NOMO-1 treated with DMSO at 0.1 percent for 48 hours (cell line): ENCODE measurements around the gene RNF25.

Experiments used
- DNase-seq: peaks from one replicate; lab custom pipeline; 2025; ENCODE audit not compliant: unreplicated experiment; lab: John Stamatoyannopoulos, UW

The RNF25 gene

DNA sequence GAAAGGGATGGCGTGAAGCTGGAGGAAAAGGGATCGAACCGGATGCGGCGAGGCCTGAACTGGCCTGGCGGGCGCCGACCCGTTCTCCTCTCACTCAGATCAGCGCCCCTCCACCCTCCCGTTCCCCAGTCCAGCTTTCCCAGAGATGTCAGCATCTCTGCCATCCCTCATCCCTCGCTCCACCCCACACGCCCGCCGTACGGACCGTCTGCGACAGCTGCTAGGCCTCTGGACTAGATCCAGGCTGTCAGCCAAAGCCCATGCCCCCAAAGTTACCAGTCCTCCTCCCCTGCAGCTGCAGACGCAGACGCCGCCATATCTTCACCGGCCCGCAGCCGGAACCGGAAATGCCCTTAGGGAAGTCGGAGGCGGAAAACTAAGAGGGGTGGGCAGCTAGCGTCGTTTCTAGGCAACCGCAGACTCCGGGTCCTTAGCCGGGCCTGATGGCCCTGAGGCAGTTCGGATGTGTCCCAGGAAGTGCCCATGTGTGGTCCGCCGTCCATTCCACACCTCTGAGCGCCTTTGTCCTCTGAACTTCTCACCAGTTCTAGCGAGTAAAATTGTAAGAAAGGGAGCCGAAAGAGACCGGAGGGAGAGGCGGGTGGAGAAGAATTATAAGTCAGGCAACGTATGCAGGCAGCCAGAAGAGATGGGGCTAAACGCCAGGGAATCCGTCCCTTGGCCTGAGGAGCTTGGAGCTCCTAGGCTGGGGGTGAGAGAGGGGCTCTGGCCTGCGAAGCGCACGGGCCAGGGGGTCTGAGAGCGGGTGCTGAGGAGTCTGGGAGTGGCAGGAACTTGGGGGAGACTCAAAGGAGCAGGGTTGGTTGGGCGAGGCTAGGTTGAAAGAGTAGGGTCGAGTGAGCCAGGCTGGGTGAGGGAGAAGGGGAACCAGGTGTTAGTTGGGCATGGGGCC lies at the start of gene RNF25, which contains the start of gene STK36:
TSS of gene RNF25 (minus strand) at position 349 of the 913 bp plus-strand sequence. CDS start at position 317, 32 bp downstream.
TSS of gene STK36 (plus strand) at position 433 of the 913 bp plus-strand sequence. CDS start 744 bp downstream, outside the sequence.
- peak; percentile 87 for DNase-seq

DNA sequence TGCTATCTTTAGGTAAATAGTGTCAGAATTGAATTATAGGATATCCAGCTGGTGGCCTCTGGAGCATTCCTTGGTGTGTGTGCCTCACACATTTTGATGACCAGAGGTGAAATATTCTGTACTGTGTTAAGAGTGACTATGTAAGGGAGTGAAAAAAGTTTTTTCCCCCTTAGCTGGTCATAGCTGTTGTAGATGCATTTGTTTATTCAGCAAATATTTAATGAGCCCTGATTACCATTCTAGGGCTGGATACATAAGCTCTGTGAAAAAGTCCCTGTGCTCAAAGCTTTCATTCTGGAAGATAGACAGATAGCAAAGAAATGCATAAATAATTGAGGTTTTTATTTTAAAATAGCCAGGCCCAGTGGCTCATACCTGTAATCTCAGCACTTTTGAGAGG lies 49.7 kb upstream of the RNF25 start:
- no peak for DNase-seq

DNA sequence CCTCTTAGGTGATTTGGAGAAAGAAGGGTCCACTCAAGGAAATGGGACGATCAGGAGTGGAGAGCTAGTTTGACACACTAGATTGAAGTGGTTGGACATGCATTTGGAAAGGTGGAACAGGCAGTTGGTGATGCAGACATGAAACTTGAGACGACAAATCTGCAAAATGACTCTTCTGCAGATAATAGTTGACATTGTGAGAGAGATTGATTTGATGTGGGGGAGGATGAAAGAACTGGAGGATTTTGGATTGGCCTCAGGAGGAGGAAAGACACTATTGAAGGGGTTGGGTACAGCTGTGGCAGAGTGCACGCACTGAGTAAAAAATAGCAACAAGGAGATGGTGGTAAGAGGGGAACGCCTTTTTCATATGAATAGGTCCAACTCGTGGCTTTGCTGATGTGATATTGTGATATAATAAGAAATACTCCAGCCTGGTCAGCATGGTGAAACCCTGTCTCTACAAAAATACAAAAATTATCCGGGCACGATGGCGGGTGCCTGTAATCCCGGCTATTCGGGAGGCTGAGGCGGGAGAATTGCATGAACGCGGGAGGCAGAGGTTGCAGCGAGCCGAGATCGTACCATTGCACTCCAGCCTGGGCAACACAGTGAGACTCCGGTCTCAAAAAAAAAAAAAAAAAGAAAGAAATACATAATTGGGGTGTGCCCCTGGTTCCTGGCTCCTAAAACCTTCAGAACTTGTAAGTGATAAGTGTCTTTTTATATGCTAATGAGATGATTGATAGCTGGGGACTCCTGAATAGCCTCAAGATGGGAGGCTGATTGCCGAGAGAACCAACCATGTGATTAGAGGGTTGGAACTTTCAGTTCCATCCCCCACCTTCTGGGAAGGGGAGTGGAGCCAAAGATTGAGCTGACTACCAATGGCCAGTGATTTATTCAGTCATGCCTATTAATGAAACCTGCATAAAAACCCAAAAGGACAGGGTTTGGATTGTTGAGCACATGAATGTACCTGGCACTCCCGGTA lies 48.5 kb upstream of the RNF25 start:
- DNase-seq, result no peak

DNA sequence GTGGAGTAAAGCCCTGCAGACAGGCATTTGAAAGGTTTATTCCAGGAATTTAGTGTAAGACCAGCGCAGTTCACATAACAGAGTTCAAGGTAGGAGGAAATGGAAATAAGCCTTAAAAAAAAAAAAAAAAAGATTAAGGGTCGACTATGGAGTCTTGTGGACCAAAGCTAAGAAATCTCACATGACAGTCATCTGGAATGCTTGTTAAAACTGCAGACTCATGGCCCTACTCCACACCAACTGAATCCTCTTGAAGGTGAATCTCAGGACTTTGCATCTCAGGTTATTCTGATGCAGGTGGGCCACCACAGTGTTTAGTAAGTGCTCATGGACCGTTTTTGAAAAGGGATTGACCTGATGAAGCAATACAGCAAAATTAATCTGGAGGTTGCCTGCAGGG lies 47.7 kb upstream of the RNF25 start:
- DNase-seq, result no peak

- no peak for DNase-seq
Observed at GRCh38 chr2:218718058-218718457, 46.3 kb upstream of the RNF25 start.

DNA sequence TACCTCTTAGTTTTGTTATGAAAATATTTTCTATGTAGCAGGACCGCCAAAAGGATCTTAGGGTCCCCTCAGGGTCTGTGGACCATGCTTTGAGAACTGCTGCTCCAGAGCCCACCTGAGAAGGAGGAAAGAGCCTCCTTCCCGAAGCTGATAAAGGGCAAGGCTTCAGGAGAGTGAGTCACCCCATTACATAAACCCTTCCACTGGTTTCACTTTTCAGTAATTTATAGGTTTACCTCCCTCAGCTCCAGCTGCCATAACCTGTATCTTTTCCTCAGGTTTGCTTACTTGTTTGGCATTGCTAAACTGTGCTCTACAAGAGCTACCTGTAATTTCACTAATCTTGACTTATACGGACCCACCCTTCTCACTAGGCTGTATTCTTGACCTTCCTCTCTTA lies 45.5 kb upstream of the RNF25 start:
- DNase-seq, result no peak

GRCh38 chr2:218716070-218716469 lies 44.3 kb upstream of the RNF25 start:
- DNase-seq, result no peak

DNA sequence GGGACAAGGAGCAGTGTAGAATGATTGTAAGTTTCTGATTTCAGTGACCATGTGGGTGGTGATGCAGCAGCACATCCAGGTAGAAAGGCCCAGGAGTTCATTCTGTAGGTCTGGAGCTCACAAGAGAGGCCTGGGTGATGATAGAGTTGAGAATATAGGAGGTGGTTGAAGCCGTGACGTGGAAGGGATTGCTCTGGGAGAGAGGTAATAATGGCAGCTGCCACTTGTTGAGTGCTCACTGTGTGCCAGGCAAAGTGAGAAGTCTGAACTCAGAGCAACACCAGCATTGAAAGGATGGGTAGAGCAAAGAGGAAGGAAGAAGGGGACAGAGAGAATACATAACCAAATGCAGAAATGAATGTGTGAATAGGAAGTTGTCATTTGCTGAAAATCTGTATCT lies 42.1 kb upstream of the RNF25 start:
- DNase-seq, result peak; percentile 18

GRCh38 chr2:218711550-218711929 lies 39.7 kb upstream of the RNF25 start:
- DNase-seq, result no peak

- peak; percentile 97 for DNase-seq
Observed at GRCh38 chr2:218710687-218711549, 39.1 kb upstream of the RNF25 start, which contains the start of gene TTLL4. TTLL4 (plus strand) TSS chr2:218710835; CDS start chr2:218737677, 26,842 bp downstream.

DNA sequence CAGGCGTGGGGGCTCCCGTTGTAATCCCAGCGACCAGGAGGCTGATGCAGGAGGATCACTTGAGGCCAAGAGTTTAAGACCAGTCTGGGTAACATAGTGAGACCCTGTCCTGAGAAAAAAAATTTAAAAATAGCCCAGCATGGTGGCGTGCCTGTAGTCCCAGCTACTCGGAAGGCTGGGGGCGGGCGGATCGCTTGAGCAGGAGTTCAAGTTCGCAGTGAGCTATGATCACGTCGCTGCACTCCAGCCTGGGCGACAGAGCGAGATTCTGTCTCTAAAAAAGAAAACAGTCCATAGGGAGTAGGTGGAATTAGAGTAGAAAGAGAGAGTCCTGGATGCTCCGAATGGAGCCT lies 38.5 kb upstream of the RNF25 start:
- no peak for DNase-seq

DNA sequence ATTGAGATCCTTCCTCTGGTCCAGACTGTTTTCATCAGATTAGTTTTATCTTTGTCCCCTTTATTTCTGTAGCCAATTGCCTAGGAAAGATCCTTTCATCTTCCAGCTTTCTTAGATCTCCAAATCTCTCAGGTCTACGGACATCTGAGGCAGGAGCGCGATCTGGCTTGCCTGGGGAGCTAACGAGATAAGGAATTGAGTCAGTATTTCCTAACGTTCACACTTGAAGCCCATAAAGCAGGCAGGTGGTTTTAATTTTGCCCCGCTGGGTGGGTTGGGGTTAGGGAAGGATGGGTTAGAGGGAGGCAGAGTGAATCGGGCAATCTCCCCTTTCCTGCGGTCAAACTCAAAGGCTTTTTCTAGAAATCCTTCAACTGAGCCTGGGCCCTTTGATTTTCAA lies 38.1 kb upstream of the RNF25 start:
- DNase-seq, result no peak

GRCh38 chr2:218708086-218708485 lies 36.3 kb upstream of the RNF25 start:
- DNase-seq, result no peak

DNA sequence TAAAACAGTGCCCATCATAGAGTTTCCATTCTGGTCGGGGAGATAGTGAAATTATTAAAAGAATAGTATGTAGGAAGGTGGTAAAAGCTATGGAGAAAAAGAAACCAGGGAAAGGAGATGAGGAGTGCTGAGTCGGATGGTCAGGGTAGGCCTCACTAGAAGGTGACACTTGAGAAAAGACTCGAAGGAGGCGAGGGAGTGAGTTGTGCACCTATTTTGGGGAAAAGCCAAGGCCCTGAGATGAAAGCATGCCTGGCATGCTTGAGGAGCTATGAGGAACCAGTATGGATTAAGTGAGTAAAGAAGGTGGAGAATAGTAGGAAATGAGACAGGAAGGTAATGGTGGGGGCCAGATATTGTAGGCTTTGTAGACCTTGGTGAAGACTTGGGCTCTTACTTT lies 31.5 kb upstream of the RNF25 start:
- DNase-seq, result no peak

DNA sequence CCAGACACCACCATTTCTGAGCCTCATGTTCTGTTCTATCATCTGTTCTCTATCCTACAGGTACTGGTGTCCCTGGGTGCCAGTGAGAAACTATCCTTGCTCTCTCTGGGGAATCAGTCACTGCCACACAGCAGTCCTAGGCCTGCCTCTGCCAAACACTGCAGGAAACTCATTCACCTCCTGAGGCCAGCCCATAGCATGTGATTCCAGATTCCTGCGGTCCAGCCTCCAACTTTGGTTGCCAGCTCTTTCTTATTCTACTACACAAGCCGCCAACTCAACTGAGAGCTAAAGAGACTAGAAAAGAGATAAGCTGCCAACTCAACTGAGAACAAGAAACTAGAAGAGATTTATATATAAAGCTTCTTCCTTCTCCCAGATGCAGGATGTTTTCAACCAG lies 30.0 kb upstream of the RNF25 start:
- DNase-seq, result no peak

GRCh38 chr2:218698885-218699284 lies 27.1 kb upstream of the RNF25 start:
- no peak for DNase-seq

DNA sequence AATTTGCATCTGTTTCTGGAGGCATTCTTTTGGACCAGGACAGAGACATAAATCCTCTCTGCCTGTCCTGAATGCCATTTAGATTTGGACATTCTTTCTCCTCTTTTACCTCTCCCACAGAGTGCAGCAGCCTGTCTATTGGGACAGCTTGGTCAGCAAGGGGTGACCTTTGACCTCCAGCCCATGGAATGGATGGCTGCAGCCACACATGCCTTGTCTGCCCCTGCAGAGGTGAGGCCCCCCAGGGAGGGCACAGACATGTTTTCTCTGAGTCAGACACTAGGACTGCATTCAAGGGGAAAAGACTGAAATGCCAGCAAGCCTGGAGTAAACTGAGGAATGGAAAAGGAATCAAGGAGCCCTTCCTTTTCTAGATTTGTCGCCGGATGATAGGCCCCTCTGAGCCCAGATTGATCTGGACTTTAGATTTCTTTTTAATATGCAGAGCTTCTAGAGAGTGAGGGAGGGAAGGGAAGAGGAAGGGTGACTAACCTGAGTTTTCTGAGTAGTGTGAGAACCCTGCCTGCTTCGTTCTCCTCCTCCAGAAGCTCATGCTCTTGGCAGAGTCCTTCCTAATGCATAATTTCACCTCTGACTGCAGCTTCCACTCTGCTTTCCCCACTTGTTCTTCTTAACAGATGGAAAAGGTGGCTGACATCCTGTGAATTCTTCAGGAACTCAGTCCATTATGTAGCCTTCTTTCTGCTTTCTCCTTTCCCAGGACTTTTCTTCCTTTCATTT lies 22.8 kb upstream of the RNF25 start:
- DNase-seq, result no peak

DNA sequence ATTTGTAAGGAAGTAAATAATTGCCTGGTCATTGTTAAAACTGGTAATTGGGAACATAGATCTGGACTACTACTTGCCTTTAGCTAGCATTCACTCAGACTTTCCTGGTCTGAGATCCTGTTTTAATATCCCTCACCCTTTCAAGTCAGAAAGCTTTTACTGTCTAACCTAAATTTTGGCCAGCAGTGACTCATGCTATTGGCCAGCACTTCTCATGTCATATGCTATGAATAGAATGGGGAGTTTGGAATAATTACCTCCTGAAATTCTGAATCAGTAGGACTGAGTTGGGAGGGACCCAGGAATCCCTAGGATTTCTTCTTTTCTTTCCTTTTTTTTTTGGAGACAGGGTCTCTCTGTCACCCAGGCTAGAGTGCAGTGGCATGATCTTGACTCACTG lies 19.4 kb upstream of the RNF25 start:
- no peak for DNase-seq

DNA sequence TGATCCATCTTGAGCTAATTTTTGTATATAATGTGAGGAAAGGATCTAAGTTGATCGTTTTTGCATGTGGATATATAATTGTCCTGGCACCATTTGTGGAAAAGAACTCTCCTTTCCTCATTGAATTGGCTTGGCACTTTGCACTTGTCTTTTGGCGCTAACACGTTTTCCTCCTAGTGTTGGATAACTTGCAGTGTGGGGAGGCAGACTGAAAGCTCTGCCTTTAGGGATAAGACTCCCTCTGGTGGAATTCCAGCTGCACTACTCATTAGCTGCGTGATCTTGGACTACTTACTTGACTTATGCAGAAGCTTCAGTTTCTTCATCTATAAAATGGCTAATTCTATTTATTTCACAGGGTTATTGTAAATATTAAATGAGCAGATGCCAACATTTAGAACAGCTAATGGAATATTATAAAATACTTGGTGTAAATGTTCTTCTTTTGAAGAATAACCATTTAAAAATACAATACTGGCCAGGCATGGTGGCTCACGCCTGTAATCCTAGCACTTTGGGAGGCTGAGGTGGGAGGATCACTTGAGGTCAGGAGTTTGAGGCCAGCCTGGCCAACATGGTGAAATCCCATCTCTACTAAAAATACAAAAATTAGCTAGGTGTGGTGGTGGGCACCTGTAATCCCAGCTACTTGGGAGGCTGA lies 15.7 kb upstream of the RNF25 start:
- DNase-seq, result peak; percentile 52
